HEK293T (cell line): ENCODE data around the gene ERFL.

Experiments
- ARNT ChIP-seq: fragments of 450-650 bp; IDR thresholded peaks from 2 replicates; pipeline ENCODE4 v1.6.1; 2017; ENCODE audit warnings: mild to moderate bottlenecking
- BHLHE40 ChIP-seq: fragments of 450-650 bp; IDR thresholded peaks from 2 replicates; pipeline ENCODE4 v1.6.1; 2016; ENCODE audit warnings: mild to moderate bottlenecking, moderate library complexity, borderline replicate concordance
- CTBP1 ChIP-seq: fragments of 450-650 bp; IDR thresholded peaks from 2 replicates; pipeline ENCODE4 v1.6.1; 2016; ENCODE audit warnings: borderline replicate concordance
- ELF4 ChIP-seq: fragments of 450-650 bp; IDR thresholded peaks from 2 replicates; pipeline ENCODE4 v1.6.1; 2017; ENCODE audit warnings: antibody characterized with exemption
- FOXM1 ChIP-seq: fragments of 450-650 bp; IDR thresholded peaks from 2 replicates; pipeline ENCODE4 v1.6.1; 2017; ENCODE audit warnings: mild to moderate bottlenecking, borderline replicate concordance
- L3MBTL2 ChIP-seq: fragments of 450-650 bp; conservative IDR thresholded peaks from 2 replicates; pipeline ENCODE4 v1.6.1; 2016; ENCODE audit warnings: mild to moderate bottlenecking
- SP1 ChIP-seq: fragments of 450-650 bp; IDR thresholded peaks from 2 replicates; pipeline ENCODE4 v1.6.1; 2017
- SUZ12 ChIP-seq: fragments of 450-650 bp; IDR thresholded peaks from 2 replicates; pipeline ENCODE4 v1.6.1; 2016; ENCODE audit warnings: mild to moderate bottlenecking
- TARDBP ChIP-seq: fragments of 450-650 bp; IDR thresholded peaks from 2 replicates; pipeline ENCODE4 v1.6.1; 2016
- TF ChIP-seq, protein P1 (sequence below): fragments of 450-650 bp; IDR thresholded peaks from 2 replicates; pipeline ENCODE4 v1.6.1; 2016

DNA sequence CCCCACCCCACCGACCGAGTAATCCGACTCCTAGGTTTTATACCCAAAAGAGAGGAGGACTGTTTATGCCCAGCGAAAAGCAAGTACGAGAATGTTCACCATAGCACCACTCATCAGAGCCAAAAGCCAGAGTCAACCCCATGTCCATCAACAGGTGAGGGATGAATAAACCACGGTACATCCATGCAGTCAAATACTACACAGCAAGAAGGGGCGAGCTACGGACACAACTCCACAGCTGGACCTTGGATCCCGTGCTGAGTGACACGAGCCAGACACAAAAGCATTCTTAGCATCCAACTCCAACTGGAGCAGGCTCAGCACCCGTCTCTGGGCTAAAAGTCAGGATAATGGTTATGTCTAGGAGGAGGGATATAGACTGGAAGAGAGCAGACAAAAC, 43.1 kb upstream of the ERFL start:
- TF ChIP-seq FOXM1 (no peak), ARNT (no peak), L3MBTL2 (no peak), TARDBP (no peak), SP1 (no peak), ELF4 (no peak), SUZ12 (no peak), BHLHE40 (no peak), CTBP1 (no peak)
- TF ChIP-seq, protein P1, sequence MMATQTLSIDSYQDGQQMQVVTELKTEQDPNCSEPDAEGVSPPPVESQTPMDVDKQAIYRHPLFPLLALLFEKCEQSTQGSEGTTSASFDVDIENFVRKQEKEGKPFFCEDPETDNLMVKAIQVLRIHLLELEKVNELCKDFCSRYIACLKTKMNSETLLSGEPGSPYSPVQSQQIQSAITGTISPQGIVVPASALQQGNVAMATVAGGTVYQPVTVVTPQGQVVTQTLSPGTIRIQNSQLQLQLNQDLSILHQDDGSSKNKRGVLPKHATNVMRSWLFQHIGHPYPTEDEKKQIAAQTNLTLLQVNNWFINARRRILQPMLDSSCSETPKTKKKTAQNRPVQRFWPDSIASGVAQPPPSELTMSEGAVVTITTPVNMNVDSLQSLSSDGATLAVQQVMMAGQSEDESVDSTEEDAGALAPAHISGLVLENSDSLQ, result no peak
